ENCODE data around the gene PTPN14. TPM values are rescaled to one million over a fixed set of nuclear protein-coding genes. Genes with fewer than 3 reads are reported as not detected.

PTPN14 gene
- total and polyA plus RNA-seq, 3 donors from 2014 or later = 14.8 to 59.2 (median 42.2) TPM

- H3K9me3 ChIP-seq = no peaks in the 10 kb centered on the region
- peak overlapping the region; percentile 64 to 66 for H3K27ac ChIP-seq
- no peaks in the 10 kb centered on the region for H3K36me3 ChIP-seq (ENCODE audit: low read depth, missing control alignments)
- peaks cover 28% of the 10 kb centered on the region for H3K4me1 ChIP-seq
- TF ChIP-seq CTCF (IDR thresholded peaks at IDR 0.05) (no peak), POLR2A (IDR thresholded peaks at IDR 0.05) (no peak)
- no peak overlapping the region for H3K4me3 ChIP-seq
- 69 to 76% methylated on average over 4 of the region's 4 CpGs for WGBS, 2 donors
- DNase-seq = no peak
- H3K27me3 ChIP-seq = no peaks in the 10 kb centered on the region
- intact Hi-C loops (cut with DNase I; ENCODE audit: low total_unique reads) = no loop called here
These were observed 111.0 kb downstream of the PTPN14 start for GRCh38 chr1:214440219-214440965.

GRCh38 chr1:214439352-214440119 lies 111.9 kb downstream of the PTPN14 start:
- H3K36me3 ChIP-seq (ENCODE audit: low read depth, missing control alignments) = no peaks in the 10 kb centered on the region
- no peaks in the 10 kb centered on the region for H3K9me3 ChIP-seq
- H3K4me1 ChIP-seq = peaks cover 28% of the 10 kb centered on the region
- H3K4me3 ChIP-seq = no peak overlapping the region
- WGBS, 2 donors = 37 to 60% methylated on average over 12 of the region's 12 CpGs
- no peak for TF ChIP-seq CTCF (IDR thresholded peaks at IDR 0.05)
- no peak for TF ChIP-seq POLR2A (IDR thresholded peaks at IDR 0.05)
- intact Hi-C loops (cut with DNase I; ENCODE audit: low total_unique reads) = no loop called here
- H3K27ac ChIP-seq = peak overlapping the region; percentile 64 to 66
- peak; percentile 82 for DNase-seq
- no peaks in the 10 kb centered on the region for H3K27me3 ChIP-seq

- H3K4me1 ChIP-seq = peaks cover 28% of the 10 kb centered on the region
- H3K4me3 ChIP-seq = no peak overlapping the region
- no peaks in the 10 kb centered on the region for H3K27me3 ChIP-seq
- intact Hi-C loops (cut with DNase I; ENCODE audit: low total_unique reads) = no loop called here
- no peaks in the 10 kb centered on the region for H3K36me3 ChIP-seq (ENCODE audit: low read depth, missing control alignments)
- WGBS, 2 donors = 83 to 84% methylated on average over 2 of the region's 2 CpGs
- peak overlapping the region in 1 of 2 donors; percentile 64 for H3K27ac ChIP-seq
- no peaks in the 10 kb centered on the region for H3K9me3 ChIP-seq
- TF ChIP-seq POLR2A (IDR thresholded peaks at IDR 0.05) = no peak
- no peak for TF ChIP-seq CTCF (IDR thresholded peaks at IDR 0.05)
- no peak for DNase-seq
These were observed 112.9 kb downstream of the PTPN14 start for GRCh38 chr1:214438530-214438929.

- Histone ChIP-seq H3K36me3 (ENCODE audit: low read depth, missing control alignments) (no peaks in the 10 kb centered on the region), H3K27me3 (no peaks in the 10 kb centered on the region), H3K4me1 (peaks cover 28% of the 10 kb centered on the region), H3K27ac (peak overlapping the region; percentile 43 to 64), H3K4me3 (no peak overlapping the region), H3K9me3 (no peaks in the 10 kb centered on the region)
- intact Hi-C loops (cut with DNase I; ENCODE audit: low total_unique reads) = no loop called here
- TF ChIP-seq POLR2A (IDR thresholded peaks at IDR 0.05) = no peak
- TF ChIP-seq CTCF (IDR thresholded peaks at IDR 0.05) = no peak
- peak; percentile 32 for DNase-seq
- 57 to 62% methylated on average over 6 of the region's 6 CpGs for WGBS, 2 donors
These were observed 113.3 kb downstream of the PTPN14 start for GRCh38 chr1:214438075-214438474.
